ENCODE data around the gene HBZ. TPM values are rescaled to one million over a fixed set of nuclear protein-coding genes. Genes with fewer than 3 reads are reported as not detected.
A peak's percentile ranks its signal among the peaks of the same experiment; 100 is the strongest.

The HBZ gene
- not detected for total RNA-seq
- long read RNA-seq, partial matches to known transcripts = 2 of 2 reads
- long read RNA-seq, other reads (novel, unspliced or antisense) = 0 of 2 reads

DNA sequence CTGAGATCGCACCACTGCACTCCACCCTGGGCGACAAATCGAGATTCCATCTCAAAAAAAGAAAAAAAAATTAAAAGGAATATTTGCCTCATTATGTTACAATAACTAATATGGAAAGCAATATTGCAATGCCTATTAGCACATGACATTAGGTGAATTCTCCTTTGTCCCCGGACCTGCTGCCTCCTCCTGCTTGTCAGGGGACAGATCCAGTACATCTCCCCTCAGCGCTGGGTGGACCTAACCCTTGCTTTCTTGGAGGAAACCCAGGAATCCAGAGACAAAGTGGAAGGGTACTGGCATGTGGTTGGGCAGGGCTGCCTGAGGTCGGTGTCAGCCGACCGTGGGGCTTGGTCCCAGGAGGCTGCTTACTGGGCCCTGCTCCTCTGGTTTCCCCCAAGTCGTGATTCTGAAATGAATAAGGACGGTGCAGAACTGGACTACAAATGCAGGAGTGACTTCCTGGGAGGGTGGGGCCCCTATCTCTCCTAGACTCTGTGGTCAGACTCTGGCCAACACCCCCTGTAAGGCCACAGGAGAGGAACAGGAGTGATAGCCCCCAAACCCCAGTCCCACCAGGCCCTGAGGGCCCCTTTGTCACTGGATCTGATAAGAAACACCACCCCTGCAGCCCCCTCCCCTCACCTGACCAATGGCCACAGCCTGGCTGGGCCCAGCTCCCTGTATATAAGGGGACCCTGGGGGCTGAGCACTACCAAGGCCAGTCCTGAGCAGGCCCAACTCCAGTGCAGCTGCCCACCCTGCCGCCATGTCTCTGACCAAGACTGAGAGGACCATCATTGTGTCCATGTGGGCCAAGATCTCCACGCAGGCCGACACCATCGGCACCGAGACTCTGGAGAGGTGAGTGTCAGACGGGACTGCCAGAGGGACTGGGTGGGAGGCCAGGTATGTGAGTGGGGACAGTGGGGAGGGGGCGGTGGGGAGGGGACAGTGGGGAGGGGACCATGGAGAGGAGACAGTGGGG, at the start of gene HBZ:
HBZ (plus strand) TSS at position 504 of the 988 bp plus-strand sequence; CDS start at position 770, 266 bp downstream.
- TF ChIP-seq CTCF (IDR thresholded peaks at IDR 0.05) = no peak
- DNase-seq = no peak
- Histone ChIP-seq H3K27me3 (ENCODE audit: low read depth) (peaks cover 16% of the 10 kb centered on the region), H3K4me3 (no peak within 1 kb of the TSS), H3K27ac (no peak within 1 kb of the TSS), H3K36me3 (no peaks in the 10 kb centered on the region), H3K4me1 (peaks cover 9% of the 10 kb centered on the region), H3K9me3 (no peaks in the 10 kb centered on the region)
- intact Hi-C loops (cut with DNase I) = no loop called here
- ATAC-seq = no peak

DNA sequence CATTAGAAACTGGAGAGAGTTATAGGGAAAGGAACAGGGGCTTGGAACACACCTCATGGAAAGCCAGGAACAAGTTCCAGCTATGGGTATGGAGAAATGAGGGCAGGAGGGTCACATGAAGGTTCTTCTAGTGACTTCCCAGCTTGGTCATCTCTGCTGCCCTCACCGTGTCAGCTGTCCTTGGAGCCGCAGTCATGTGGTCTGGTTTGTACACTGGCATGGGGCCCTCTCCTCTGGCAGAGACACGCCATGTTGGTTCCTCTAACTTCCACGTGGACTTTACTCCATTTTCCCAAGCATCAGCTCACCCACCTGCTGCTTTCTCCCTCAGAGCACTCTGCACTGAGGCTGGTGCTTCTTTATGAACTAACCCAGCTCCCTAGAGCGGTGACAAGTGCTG, 48.1 kb upstream of the HBZ start:
- peaks cover 22% of the 10 kb centered on the region for H3K4me1 ChIP-seq
- H3K27ac ChIP-seq = no peak overlapping the region
- intact Hi-C loops (cut with DNase I) = no loop called here
- peaks cover 33% of the 10 kb centered on the region for H3K36me3 ChIP-seq
- TF ChIP-seq CTCF (IDR thresholded peaks at IDR 0.05) = no peak
- no peaks in the 10 kb centered on the region for H3K27me3 ChIP-seq (ENCODE audit: low read depth)
- ATAC-seq = no peak
- no peaks in the 10 kb centered on the region for H3K9me3 ChIP-seq
- H3K4me3 ChIP-seq = no peak overlapping the region
- no peak for DNase-seq

- Histone ChIP-seq H3K27me3 (ENCODE audit: low read depth) (no peaks in the 10 kb centered on the region), H3K4me1 (peaks cover 22% of the 10 kb centered on the region), H3K36me3 (peaks cover 39% of the 10 kb centered on the region), H3K27ac (no peak overlapping the region), H3K4me3 (no peak overlapping the region), H3K9me3 (no peaks in the 10 kb centered on the region)
- no peak for DNase-seq
- no peak for TF ChIP-seq CTCF (IDR thresholded peaks at IDR 0.05)
- intact Hi-C loops (cut with DNase I) = no loop called here
- ATAC-seq = no peak
These were observed 47.5 kb upstream of the HBZ start for GRCh38 chr16:104928-105327.

DNA sequence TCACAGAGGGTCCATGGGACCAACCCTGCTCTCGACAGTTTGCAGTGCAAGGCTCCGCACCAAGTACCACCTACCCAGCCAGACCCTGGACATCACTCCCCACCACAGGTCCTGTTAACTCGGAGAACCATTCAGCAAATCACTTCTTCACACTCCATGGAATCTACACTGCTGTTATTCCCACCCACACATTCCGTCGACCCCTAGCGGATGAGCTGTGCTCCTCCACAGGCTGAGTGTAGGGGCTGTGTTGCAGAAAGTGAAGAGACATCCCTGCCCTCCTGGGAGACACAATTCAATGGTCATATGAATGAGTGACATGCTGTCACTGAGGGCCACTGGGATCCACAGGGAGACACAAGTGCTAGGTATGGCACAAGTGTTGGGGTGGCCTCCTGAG, 46.9 kb upstream of the HBZ start:
- intact Hi-C loops (cut with DNase I) = no loop called here
- Histone ChIP-seq H3K27ac (no peak overlapping the region), H3K27me3 (ENCODE audit: low read depth) (no peaks in the 10 kb centered on the region), H3K4me3 (no peak overlapping the region), H3K4me1 (peaks cover 22% of the 10 kb centered on the region), H3K36me3 (peaks cover 45% of the 10 kb centered on the region), H3K9me3 (no peaks in the 10 kb centered on the region)
- ATAC-seq (no peak), DNase-seq (no peak)
- TF ChIP-seq CTCF (IDR thresholded peaks at IDR 0.05) = no peak

DNA sequence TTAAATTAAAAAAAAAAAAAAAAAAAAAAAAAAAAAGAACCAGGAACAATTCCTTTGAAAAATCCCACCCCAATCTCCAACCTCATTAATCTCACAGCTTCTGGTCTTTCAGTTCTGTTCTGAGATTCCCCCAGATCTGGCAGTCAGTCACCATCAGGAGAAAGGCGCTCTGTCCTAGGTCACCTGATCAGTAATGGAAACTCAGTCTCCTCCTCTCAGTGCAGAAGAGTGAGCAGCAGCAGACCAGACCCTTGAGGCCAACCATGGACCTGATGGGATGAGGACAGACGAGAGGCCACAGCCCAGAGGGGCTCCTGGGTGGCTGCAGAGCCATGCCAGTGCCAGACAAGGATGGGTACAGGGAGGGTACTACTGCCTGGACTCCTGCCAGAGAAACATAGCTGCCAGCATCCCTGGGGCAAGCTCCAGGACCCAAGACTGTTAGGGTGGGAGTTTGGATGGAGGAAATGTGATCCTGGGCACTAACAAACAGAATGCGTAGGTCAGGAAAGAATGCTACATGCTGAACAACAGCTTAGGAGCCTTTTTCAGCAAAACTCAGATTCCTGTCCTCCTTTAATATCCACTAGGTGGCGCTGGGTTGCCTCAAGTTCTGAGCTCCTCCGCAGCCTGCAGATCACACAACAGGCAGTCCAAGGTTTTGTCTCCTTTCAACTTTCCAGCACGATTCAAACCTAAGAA, 45.7 kb upstream of the HBZ start:
- ATAC-seq (peak; percentile 68 to 76), DNase-seq (no peak)
- intact Hi-C loops (cut with DNase I) = no loop called here
- Histone ChIP-seq H3K4me3 (no peak overlapping the region), H3K27ac (no peak overlapping the region), H3K36me3 (peaks cover 57% of the 10 kb centered on the region), H3K27me3 (ENCODE audit: low read depth) (no peaks in the 10 kb centered on the region), H3K9me3 (no peaks in the 10 kb centered on the region), H3K4me1 (peaks cover 13% of the 10 kb centered on the region)
- TF ChIP-seq CTCF (IDR thresholded peaks at IDR 0.05) = peak; percentile 72
